Endodermal cell (in vitro differentiated cells): ENCODE data around the gene BCKDHA. TPM values are rescaled to one million over a fixed set of nuclear protein-coding genes. Genes with fewer than 3 reads are reported as not detected.

Source experiments
- DNase-seq: peaks from one replicate; pipeline ENCODE4 v3.0.0-alpha.2; 2017
- H3K27ac ChIP-seq: 2 replicates; pipeline ENCODE4 v1.5.1; 2013; ENCODE audit warnings: mild to moderate bottlenecking, low read depth, low read length, moderate library complexity
- H3K27me3 ChIP-seq: 2 replicates; pipeline ENCODE4 v1.6.1; 2013; ENCODE audit warnings: mild to moderate bottlenecking, low read length, moderate library complexity; ENCODE audit not compliant: insufficient read depth, control insufficient read depth, poor library complexity, severe bottlenecking
- H3K36me3 ChIP-seq: 2 replicates; pipeline ENCODE4 v1.7.0; 2013; ENCODE audit warnings: mild to moderate bottlenecking, low read length, moderate library complexity; ENCODE audit not compliant: control insufficient read depth, insufficient read depth
- H3K4me1 ChIP-seq: one replicate; pipeline ENCODE4 v1.7.0; 2013; ENCODE audit warnings: low read length; ENCODE audit not compliant: control insufficient read depth, insufficient read depth
- H3K4me3 ChIP-seq: 2 replicates; pipeline ENCODE4 v1.5.1; 2013; ENCODE audit warnings: mild to moderate bottlenecking, low read length, moderate library complexity
- H3K9ac ChIP-seq: 2 replicates; pipeline ENCODE4 v1.6.1; 2013; ENCODE audit warnings: mild to moderate bottlenecking, low read length, moderate library complexity; ENCODE audit not compliant: poor library complexity, severe bottlenecking; ENCODE audit errors: extremely low read depth
- H3K9me3 ChIP-seq: 2 replicates; pipeline ENCODE4 v1.6.1; 2013; ENCODE audit warnings: mild to moderate bottlenecking, low read length, moderate library complexity; ENCODE audit not compliant: control insufficient read depth
- H3K27ac Mint-ChIP-seq: 2 replicates; pipeline ENCODE4 v1.8.0; 2020; ENCODE audit warnings: mixed read lengths
- H3K27me3 Mint-ChIP-seq: 2 replicates; pipeline ENCODE4 v1.8.0; 2021; ENCODE audit warnings: mild to moderate bottlenecking, mixed read lengths; ENCODE audit not compliant: insufficient read depth
- H3K36me3 Mint-ChIP-seq: 2 replicates; pipeline ENCODE4 v1.8.0; 2020; ENCODE audit warnings: low read depth, mixed read lengths
- H3K4me1 Mint-ChIP-seq: 2 replicates; pipeline ENCODE4 v1.8.0; 2020; ENCODE audit warnings: mixed read lengths
- H3K4me3 Mint-ChIP-seq: 2 replicates; pipeline ENCODE4 v1.8.0; 2020; ENCODE audit warnings: mild to moderate bottlenecking, moderate library complexity, mixed read lengths
- H3K9me3 Mint-ChIP-seq: 2 replicates; pipeline ENCODE4 v1.8.0; 2020; ENCODE audit warnings: mild to moderate bottlenecking, mixed read lengths
- WGBS, 2 experiments: methylation state at CpG; one replicate each; pipeline versions ENCODE4 v1.1.5 to v1.1.7; 2013; ENCODE audit warnings: missing lambda C conversion rate in 2 of 2, mixed read lengths in 1 of 2; ENCODE audit not compliant: insufficient coverage in 1 of 2, insufficient read length in 1 of 2; 5-methylcytosine and 5-hydroxymethylcytosine counted together
- total RNA-seq, 2 donors: library from RNA; stranded (reverse); fragmentation: NEBNext Ultra II Directional in 1 of 2; extraction: Animal tissue kit (Norgen Biotek cat#: 25700) in 1 of 2; gene quantifications; 2 replicates in 1 of 2; 3 replicates in 1 of 2; pipeline ENCODE4 v1.2.1, GENCODE V29; 2021
- TF ChIP-seq, protein P1 (sequence below): fragments of 200-600 bp; sonication (generic); conservative IDR thresholded peaks from 2 replicates; pipeline ENCODE4 v1.5.0; 2021; ENCODE audit warnings: antibody characterized with exemption, mild to moderate bottlenecking

BCKDHA gene
- total RNA-seq, 2 donors from 2014 or later = 18.0 to 21.6 TPM

DNA sequence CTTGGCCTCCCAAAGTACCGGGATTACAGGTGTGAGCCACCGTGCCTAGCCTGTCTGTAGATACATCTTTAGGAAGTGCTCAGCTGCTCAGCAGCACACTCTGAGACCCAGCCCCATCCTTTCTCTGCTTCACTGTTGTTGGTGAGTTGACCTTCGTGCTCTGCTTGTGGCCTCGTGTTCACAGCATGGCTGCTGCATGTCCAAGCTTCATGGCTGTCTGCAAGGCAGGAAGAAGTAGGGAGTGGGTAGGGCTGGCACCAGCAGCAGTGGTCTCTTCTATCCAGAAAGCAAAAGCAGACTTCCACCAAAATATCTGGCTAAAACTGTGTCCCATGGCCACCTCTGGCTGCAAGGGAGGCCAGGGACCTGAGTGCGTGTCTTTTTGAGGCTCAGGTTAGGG, 15.3 kb downstream of the BCKDHA start:
- WGBS, 2 experiments = 91 to 92% methylated on average over 5 of the region's 5 CpGs
- no peak for DNase-seq
- Mint-ChIP-seq H3K4me1 (peaks cover 5% of the 10 kb centered on the region), H3K4me3 (no peak overlapping the region), H3K9me3 (no peaks in the 10 kb centered on the region), H3K36me3 (peaks cover 32% of the 10 kb centered on the region), H3K27ac (no peak overlapping the region), H3K27me3 (no peaks in the 10 kb centered on the region)
- H3K36me3 ChIP-seq = no peaks in the 10 kb centered on the region
- H3K4me1 ChIP-seq = no peaks in the 10 kb centered on the region
- no peaks in the 10 kb centered on the region for H3K27me3 ChIP-seq
- H3K9ac ChIP-seq = no peak overlapping the region
- H3K9me3 ChIP-seq = no peaks in the 10 kb centered on the region
- H3K4me3 ChIP-seq = no peak overlapping the region
- TF ChIP-seq, protein P1, sequence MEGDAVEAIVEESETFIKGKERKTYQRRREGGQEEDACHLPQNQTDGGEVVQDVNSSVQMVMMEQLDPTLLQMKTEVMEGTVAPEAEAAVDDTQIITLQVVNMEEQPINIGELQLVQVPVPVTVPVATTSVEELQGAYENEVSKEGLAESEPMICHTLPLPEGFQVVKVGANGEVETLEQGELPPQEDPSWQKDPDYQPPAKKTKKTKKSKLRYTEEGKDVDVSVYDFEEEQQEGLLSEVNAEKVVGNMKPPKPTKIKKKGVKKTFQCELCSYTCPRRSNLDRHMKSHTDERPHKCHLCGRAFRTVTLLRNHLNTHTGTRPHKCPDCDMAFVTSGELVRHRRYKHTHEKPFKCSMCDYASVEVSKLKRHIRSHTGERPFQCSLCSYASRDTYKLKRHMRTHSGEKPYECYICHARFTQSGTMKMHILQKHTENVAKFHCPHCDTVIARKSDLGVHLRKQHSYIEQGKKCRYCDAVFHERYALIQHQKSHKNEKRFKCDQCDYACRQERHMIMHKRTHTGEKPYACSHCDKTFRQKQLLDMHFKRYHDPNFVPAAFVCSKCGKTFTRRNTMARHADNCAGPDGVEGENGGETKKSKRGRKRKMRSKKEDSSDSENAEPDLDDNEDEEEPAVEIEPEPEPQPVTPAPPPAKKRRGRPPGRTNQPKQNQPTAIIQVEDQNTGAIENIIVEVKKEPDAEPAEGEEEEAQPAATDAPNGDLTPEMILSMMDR = no peak
- H3K27ac ChIP-seq = no peak overlapping the region

DNA sequence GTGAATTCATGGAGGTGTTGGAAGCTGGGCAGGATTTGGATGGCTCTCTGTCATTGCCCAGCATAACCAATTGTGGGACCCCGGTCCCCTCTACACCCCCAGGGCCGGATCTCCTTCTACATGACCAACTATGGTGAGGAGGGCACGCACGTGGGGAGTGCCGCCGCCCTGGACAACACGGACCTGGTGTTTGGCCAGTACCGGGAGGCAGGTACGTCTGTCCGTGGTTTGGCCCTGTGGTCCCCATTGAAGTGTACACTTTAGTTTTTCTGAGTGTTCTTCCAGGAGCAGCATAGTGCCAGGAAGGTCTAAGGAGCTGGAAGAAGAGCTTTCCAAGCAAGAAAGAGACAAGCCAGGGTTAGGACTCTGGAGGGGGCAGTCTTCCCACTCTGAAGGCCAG, 16.3 kb downstream of the BCKDHA start:
- Mint-ChIP-seq H3K27ac (no peak overlapping the region), H3K4me1 (peaks cover 5% of the 10 kb centered on the region)
- 93 to 94% methylated on average over 7 to 10 of the region's 10 CpGs for WGBS, 2 experiments

GRCh38 chr19:41414461-41414860, 16.8 kb downstream of the BCKDHA start:
- Histone ChIP-seq H3K4me3 (no peak overlapping the region), H3K27me3 (no peaks in the 10 kb centered on the region), H3K27ac (no peak overlapping the region), H3K9ac (no peak overlapping the region), H3K36me3 (peaks cover 6% of the 10 kb centered on the region), H3K4me1 (no peaks in the 10 kb centered on the region), H3K9me3 (no peaks in the 10 kb centered on the region)
- Mint-ChIP-seq H3K4me1 (peaks cover 1% of the 10 kb centered on the region), H3K36me3 (peaks cover 45% of the 10 kb centered on the region), H3K4me3 (no peak overlapping the region), H3K27me3 (no peaks in the 10 kb centered on the region), H3K27ac (no peak overlapping the region), H3K9me3 (no peaks in the 10 kb centered on the region)
- DNase-seq = no peak
- TF ChIP-seq, protein P1 = no peak
- WGBS, 2 experiments = 94 to 95% methylated on average over 6 to 9 of the region's 9 CpGs

More for the DNA sequence above, 16.3 kb downstream of the BCKDHA start:
- TF ChIP-seq, protein P1 = no peak
- Histone ChIP-seq H3K4me3 (no peak overlapping the region), H3K9ac (no peak overlapping the region), H3K36me3 (peaks cover 3% of the 10 kb centered on the region), H3K9me3 (no peaks in the 10 kb centered on the region), H3K27ac (no peak overlapping the region), H3K27me3 (no peaks in the 10 kb centered on the region), H3K4me1 (no peaks in the 10 kb centered on the region)
- Mint-ChIP-seq H3K9me3 (no peaks in the 10 kb centered on the region), H3K27me3 (no peaks in the 10 kb centered on the region), H3K36me3 (peaks cover 40% of the 10 kb centered on the region), H3K4me3 (no peak overlapping the region)
- no peak for DNase-seq
